Right renal pelvis (tissue), 4 donors: Measurements from ENCODE around the gene OGDHL. TPM values are rescaled to one million over a fixed set of nuclear protein-coding genes. Genes with fewer than 3 reads are reported as not detected.
A peak's percentile ranks its signal among the peaks of the same experiment; 100 is the strongest.

ENCODE experiments used
- DNase-seq, 4 donors: peaks; one replicate each; pipeline ENCODE4 v3.0.0-alpha.2; 2013; ENCODE audit warnings: low read depth in 4 of 4, low spot score in 3 of 4, missing footprints in 1 of 4
- polyA plus RNA-seq, 4 donors: library from polyadenylated mRNA; unstranded; fragments of 120-200 nt; gene quantifications; one replicate each; pipeline ENCODE4 v1.2.1, GENCODE V29; 2013; ENCODE audit not compliant: insufficient read length in 4 of 4

OGDHL gene
- polyA plus RNA-seq, 4 donors = 38.0 to 46.1 (median 38.9) TPM

- no peak for DNase-seq
Observed at GRCh38 chr10:49696311-49696710, 65.8 kb downstream of the OGDHL start.

GRCh38 chr10:49694466-49694865 lies 67.7 kb downstream of the OGDHL start:
- no peak for DNase-seq

GRCh38 chr10:49691588-49691987 lies 70.5 kb downstream of the OGDHL start:
- DNase-seq = no peak

- peak in 2 of 4 donors; percentile 41 to 58 for DNase-seq
Observed at GRCh38 chr10:49690698-49691356, 71.3 kb downstream of the OGDHL start.

- no peak for DNase-seq
Observed at GRCh38 chr10:49689882-49690510, 72.1 kb downstream of the OGDHL start.

GRCh38 chr10:49688920-49689319 lies 73.2 kb downstream of the OGDHL start:
- DNase-seq = no peak

- no peak for DNase-seq
Observed at GRCh38 chr10:49688261-49688846, 73.8 kb downstream of the OGDHL start.

GRCh38 chr10:49686651-49687050 lies 75.5 kb downstream of the OGDHL start:
- no peak for DNase-seq

Other genes with a start within 250 kb of the OGDHL start
- gene ERCC6, start 223.2 kb downstream of the OGDHL start, polyA plus RNA-seq = 10 to 100 TPM; 15.2 to 17.7 (median 16.4) TPM
- gene SLC18A3, start 152.0 kb downstream of the OGDHL start, polyA plus RNA-seq = not detected
- not detected for gene CHAT, start 148.3 kb downstream of the OGDHL start, polyA plus RNA-seq
- not detected for gene C10orf53, start 82.7 kb downstream of the OGDHL start, polyA plus RNA-seq
- gene PARG, start 179.7 kb upstream of the OGDHL start, polyA plus RNA-seq = 10 to 100 TPM; 34.7 to 37.7 (median 35.8) TPM
- gene TIMM23B, start 179.7 kb upstream of the OGDHL start, polyA plus RNA-seq = 10 to 100 TPM; 10.7 to 13.6 (median 12.2) TPM
- gene AGAP6, start 226.1 kb upstream of the OGDHL start, polyA plus RNA-seq = 10 to 100 TPM; 11.5 to 26.7 (median 14.8) TPM